ENCODE data around the gene RUNDC1. TPM values are rescaled to one million over a fixed set of nuclear protein-coding genes. Genes with fewer than 3 reads are reported as not detected.

Gene RUNDC1
- total and polyA plus RNA-seq, 2 of the 8 experiments (the other 6 are each of a cell fraction or from before 2014, with no cell fraction given): 7.9 to 11.9 TPM

GRCh38 chr17:43030137-43030767, 49.9 kb downstream of the RUNDC1 start:
- peaks cover 26 to 41% (median 32%) of the 10 kb centered on the region in 4 experiments for H3K4me1 ChIP-seq (replicated peaks in 1 of 4; ENCODE audit: control insufficient read depth in 3 of 4, insufficient read depth in 4 of 4, low read length in 3 of 4)
- no peak for TF ChIP-seq YY1 (IDR thresholded peaks at IDR 0.05; ENCODE audit: low read depth, low read length)
- no peak for TF ChIP-seq NANOG (IDR thresholded peaks at IDR 0.05; ENCODE audit: insufficient read depth, low read depth, low read length, poor library complexity, severe bottlenecking)
- TF ChIP-seq CBX8 (IDR thresholded peaks at IDR 0.05; ENCODE audit: borderline replicate concordance, low read depth, low read length): no peak
- no peak for TF ChIP-seq ASH2L (IDR thresholded peaks at IDR 0.05; ENCODE audit: low read length)
- no peak for TF ChIP-seq KDM5A (IDR thresholded peaks at IDR 0.05; ENCODE audit: low read length)
- TF ChIP-seq TEAD4 (IDR thresholded peaks at IDR 0.05; ENCODE audit: low read depth, low read length): no peak
- TF ChIP-seq CTBP2 (IDR thresholded peaks at IDR 0.05; ENCODE audit: borderline replicate concordance, insufficient read depth, insufficient read length, low read length): no peak
- TF ChIP-seq SIRT6 (IDR thresholded peaks at IDR 0.05; ENCODE audit: low read length): no peak
- no peak for TF ChIP-seq EGR1 (IDR thresholded peaks at IDR 0.05; ENCODE audit: borderline replicate concordance, low read depth, low read length)
- TF ChIP-seq SIN3A (conservative IDR thresholded peaks at IDR 0.05 in 1 of 2, IDR thresholded peaks at IDR 0.05 in 1 of 2; ENCODE audit: low read depth in 1 of 2, low read length in 2 of 2): no peak
- no peak for TF ChIP-seq JUN (IDR thresholded peaks at IDR 0.05; ENCODE audit: low read depth, low read length)
- TF ChIP-seq CHD2 (IDR thresholded peaks at IDR 0.05; ENCODE audit: low read length): no peak
- no peak for TF ChIP-seq SP2 (IDR thresholded peaks at IDR 0.05; ENCODE audit: low read length)
- no peak for TF ChIP-seq FOSL1 (IDR thresholded peaks at IDR 0.05; ENCODE audit: insufficient read depth, low read depth, low read length)

More at GRCh38 chr17:43030137-43030767, 49.9 kb downstream of the RUNDC1 start:
- DNase-seq (ENCODE audit: low read depth in 1 of 2, low spot score in 2 of 2): no peak
- Histone ChIP-seq H4K8ac (ENCODE audit: extremely low read depth, insufficient read depth, low read length) (no peak overlapping the region), H3K4me2 (ENCODE audit: insufficient read depth in 1 of 2, low read depth in 2 of 2, low read length in 2 of 2) (no peak overlapping the region), H2BK5ac (ENCODE audit: low read depth, low read length) (no peak overlapping the region), H3K18ac (ENCODE audit: extremely low read depth, low read length) (no peak overlapping the region), H2BK12ac (ENCODE audit: low read depth, low read length) (no peak overlapping the region), H4K20me1 (replicated peaks in 1 of 2; ENCODE audit: control insufficient read depth in 1 of 2, insufficient read depth in 2 of 2, low read length in 2 of 2) (no peaks in the 10 kb centered on the region), H2BK20ac (ENCODE audit: low read length) (no peak overlapping the region), H2BK120ac (replicated peaks; ENCODE audit: low read depth, low read length) (no peak overlapping the region), H3K27ac (ENCODE audit: low read depth, low read length) (no peak overlapping the region), H3K56ac (replicated peaks; ENCODE audit: insufficient read length, low read depth, low read length) (no peak overlapping the region), H3K9ac (replicated peaks in 1 of 4; ENCODE audit: extremely low read depth in 1 of 4, low read depth in 3 of 4, low read length in 3 of 4) (no peak overlapping the region), H3K14ac (ENCODE audit: insufficient read length) (no peak overlapping the region), H3K23me2 (ENCODE audit: low read depth, low read length) (no peaks in the 10 kb centered on the region; the same call in 1 of the 2 replicates), H3K79me2 (ENCODE audit: control insufficient read depth in 1 of 2, insufficient read depth in 2 of 2, low read length in 2 of 2) (peaks cover 0 to 6% of the 10 kb centered on the region in 2 experiments; a peak in 2 of 4 replicates), H4K91ac (replicated peaks; ENCODE audit: insufficient read length, low read length) (no peak overlapping the region), H3K27me3 (replicated peaks in 1 of 4; ENCODE audit: control insufficient read depth in 3 of 4, extremely low read depth in 1 of 4, insufficient read depth in 3 of 4, low read length in 3 of 4) (no peaks in the 10 kb centered on the region), H3K9me3 (ENCODE audit: insufficient read depth in 2 of 2, low read depth in 1 of 2, low read length in 1 of 2) (no peaks in the 10 kb centered on the region), H3K79me1 (ENCODE audit: low read depth, low read length) (no peaks in the 10 kb centered on the region; the same call in 1 of the 2 replicates), H3K23ac (ENCODE audit: insufficient read length) (no peak overlapping the region), H2AK5ac (ENCODE audit: low read depth, low read length) (no peak overlapping the region), H3K4me3 (ENCODE audit: extremely low read depth in 1 of 4, insufficient read depth in 2 of 4, low read depth in 3 of 4, low read length in 4 of 4) (no peak overlapping the region), H3K4ac (replicated peaks; ENCODE audit: insufficient read length, low read depth, low read length) (no peak overlapping the region), H3K36me3 (ENCODE audit: control insufficient read depth in 2 of 4, insufficient read depth in 4 of 4, low read length in 3 of 4) (peaks cover 0 to 22% (median 4%) of the 10 kb centered on the region in 4 experiments; a peak in 2 of 8 replicates), H2BK15ac (ENCODE audit: low read length) (no peak overlapping the region), H4K5ac (ENCODE audit: insufficient read length, low read depth, low read length) (no peak overlapping the region), H2AFZ (ENCODE audit: low read length) (no peak overlapping the region)
- ChIA-PET CTCF (ENCODE audit: partially characterized antibody) (interaction anchor here (1.3 kb wide), 1 partner anchor 279 kb away, joined by 4 read pairs; no protein-coding TSS in a partner anchor), POLR2A (ENCODE audit: partially characterized antibody) (interaction anchor here (0.6 to 4.0 kb wide), 8 partner anchors 8 to 285 kb away, joined by 3 to 21 read pairs (median 4); partner anchors contain the start of genes BRCA1, RPL27 and VAT1)
- no peak for FAIRE-seq
- 89% methylated on average over 6 of the region's 6 CpGs; no CpG with 5 or more reads in 1 of the 2 experiments for WGBS, 2 experiments (ENCODE audit: extremely low coverage in 1 of 2, insufficient coverage in 1 of 2, insufficient read length in 1 of 2, insufficient replicate concordance in 2 of 2, low coverage in 1 of 2, low lambda C conversion rate in 2 of 2, missing lambda C conversion rate in 1 of 2)
